B cell (primary cell): ENCODE results near the gene GAP43. TPM values are rescaled to one million over a fixed set of nuclear protein-coding genes. Genes with fewer than 3 reads are reported as not detected.

Experiments used
- ATAC-seq: fragments of 200-7000 bp; cut with Tn5 transposase; one replicate; pipeline ENCODE4 v1.10.0; 2021; ENCODE audit warnings: low read depth, mild to moderate bottlenecking, moderate number of reproducible peaks, moderate library complexity
- CTCF ChIA-PET: fragments of 350-600 bp; sonication (Branson Sonifier 250); formaldehyde crosslinking; loops from one replicate; lab custom pipeline; 2021; ENCODE audit warnings: antibody characterized with exemption, inconsistent platforms; lab: Charles Lee
- POLR2A ChIA-PET: fragments of 350-600 bp; sonication (Branson Sonifier 250); formaldehyde crosslinking; loops from one replicate; lab custom pipeline; 2021; ENCODE audit warnings: antibody characterized with exemption; lab: Charles Lee
- DNase-seq: peaks from one replicate; pipeline ENCODE4 v3.0.0; 2013
- H2AFZ ChIP-seq: 2 replicates; pipeline ENCODE4 v1.6.1; 2012; ENCODE audit warnings: mild to moderate bottlenecking, low read depth, low read length; ENCODE audit not compliant: insufficient read depth, poor library complexity, severe bottlenecking
- H3K27ac ChIP-seq, 2 donors: 1 replicate in 1 of 2; 2 replicates in 1 of 2; pipeline ENCODE4 v1.5.1; 2012 to 2013; ENCODE audit warnings: low read length in 2 of 2, mild to moderate bottlenecking in 2 of 2, moderate library complexity in 1 of 2
- H3K27me3 ChIP-seq, 4 experiments: fragments of 200-600 bp in 1 of 4; sonication (generic) in 1 of 4; replicated peaks in 1 of 4; 1 replicate in 2 of 4; 2 replicates in 2 of 4; pipeline versions ENCODE4 v1.6.1 to v1.7.0; 2013 to 2016; ENCODE audit warnings: low read length in 3 of 4, mild to moderate bottlenecking in 2 of 4, mixed read lengths in 1 of 4, moderate library complexity in 1 of 4; ENCODE audit not compliant: insufficient read depth in 4 of 4, control insufficient read depth in 3 of 4; ENCODE audit errors: control extremely low read depth in 1 of 4
- H3K36me3 ChIP-seq, 2 experiments: replicated peaks in 1 of 2; 1 replicate in 1 of 2; 2 replicates in 1 of 2; pipeline versions ENCODE4 v1.6.1 to v1.7.1; 2013; ENCODE audit warnings: low read length in 1 of 2; ENCODE audit not compliant: insufficient read depth in 2 of 2, control insufficient read depth in 1 of 2; ENCODE audit errors: control extremely low read depth in 1 of 2, extremely low read depth in 1 of 2
- H3K4me1 ChIP-seq, 2 donors: fragments of 200-600 bp in 1 of 2; sonication (generic) in 1 of 2; 1 replicate in 1 of 2; 2 replicates in 1 of 2; pipeline versions ENCODE4 v1.5.1 to v1.6.1; 2013 to 2017; ENCODE audit warnings: low read length in 2 of 2; ENCODE audit not compliant: control insufficient read depth in 2 of 2, insufficient read depth in 2 of 2
- H3K4me2 ChIP-seq: replicated peaks from 2 replicates; pipeline ENCODE3; 2012; ENCODE audit warnings: mild to moderate bottlenecking, low read depth, low read length; ENCODE audit not compliant: poor library complexity, severe bottlenecking
- H3K4me3 ChIP-seq, 5 experiments: fragments of 200-600 bp in 1 of 5; sonication (generic) in 1 of 5; 1 replicate in 3 of 5; 2 replicates in 2 of 5; pipeline versions ENCODE4 v1.5.1 to v1.7.0; 2011 to 2016; ENCODE audit warnings: low read length in 4 of 5, mild to moderate bottlenecking in 4 of 5, low read depth in 2 of 5, control low read depth in 1 of 5, moderate library complexity in 1 of 5; ENCODE audit not compliant: insufficient read depth in 1 of 5; ENCODE audit errors: control extremely low read depth in 1 of 5, extremely low read depth in 1 of 5
- H3K79me2 ChIP-seq: fragments of 200-600 bp; sonication (generic); one replicate; pipeline ENCODE4 v1.6.0; 2016; ENCODE audit warnings: low read length; ENCODE audit not compliant: control insufficient read depth, insufficient read depth
- H3K9ac ChIP-seq: fragments of 200-600 bp; sonication (generic); 2 replicates; pipeline ENCODE4 v1.6.1; 2017; ENCODE audit warnings: mild to moderate bottlenecking, low read length, moderate library complexity
- H3K9me3 ChIP-seq, 3 donors: one replicate each; pipeline versions ENCODE4 v1.6.1 to v1.7.1; 2013; ENCODE audit warnings: low read length in 2 of 3; ENCODE audit not compliant: control insufficient read depth in 2 of 3, insufficient read depth in 1 of 3; ENCODE audit errors: control extremely low read depth in 1 of 3
- H4K20me1 ChIP-seq: 2 replicates; pipeline ENCODE4 v1.6.0; 2012; ENCODE audit warnings: mild to moderate bottlenecking, low read length; ENCODE audit not compliant: insufficient read depth, control insufficient read depth, poor library complexity, severe bottlenecking
- H3K27ac Mint-ChIP-seq: one replicate; pipeline ENCODE4 v1.8.0; 2021; ENCODE audit warnings: mixed read lengths
- H3K27me3 Mint-ChIP-seq: one replicate; pipeline ENCODE4 v1.8.0; 2021; ENCODE audit warnings: mixed read lengths
- H3K4me1 Mint-ChIP-seq: one replicate; pipeline ENCODE4 v1.8.0; 2021; ENCODE audit warnings: mixed read lengths
- H3K4me3 Mint-ChIP-seq: one replicate; pipeline ENCODE4 v1.8.0; 2021; ENCODE audit warnings: mixed read lengths
- H3K9me3 Mint-ChIP-seq: one replicate; pipeline ENCODE4 v1.8.0; 2022; ENCODE audit warnings: mixed read lengths; ENCODE audit not compliant: insufficient read depth
- EZH2 ChIP-seq: IDR thresholded peaks from 2 replicates; pipeline ENCODE4 v1.6.1; 2012; ENCODE audit warnings: borderline replicate concordance, low read depth, mild to moderate bottlenecking, moderate library complexity, low read length; ENCODE audit not compliant: insufficient read depth, poor library complexity, severe bottlenecking
- WGBS: methylation state at CpG from one replicate; pipeline ENCODE4 v1.1.5; 2013; ENCODE audit warnings: missing lambda C conversion rate; ENCODE audit not compliant: insufficient coverage; 5-methylcytosine and 5-hydroxymethylcytosine counted together
- intact Hi-C: fragments of 100-400 bp; cut with micrococcal nuclease; formaldehyde crosslinking; loops from one replicate; pipeline ENCODE4 v1.10.0; 2022
- polyA plus RNA-seq: library from polyadenylated mRNA; depleted of rRNA; stranded (reverse); fragments of >200 nt; gene quantifications from 2 replicates; pipeline ENCODE4 v1.2.3, GENCODE V29; 2012
- total RNA-seq, 2 donors: library from RNA; stranded (reverse); fragments of 120-200 nt in 1 of 2; gene quantifications; 1 replicate in 1 of 2; 2 replicates in 1 of 2; pipeline versions ENCODE4 v1.2.3 to v1.2.4, GENCODE V29; 2013 to 2022
- TF ChIP-seq, protein P1 (sequence below): fragments of 200-600 bp; IDR thresholded peaks from one replicate; pipeline ENCODE4 v1.8.0; 2022; ENCODE audit warnings: antibody characterized with exemption, mild to moderate bottlenecking

The GAP43 gene
- total and polyA plus RNA-seq, 2 donors (not counting 1 experiment from before 2014, with no cell fraction given): 0.04 TPM; not detected in 1

- Histone ChIP-seq H3K4me1 (no peaks in the 10 kb centered on the region), H3K9me3 (no peaks in the 10 kb centered on the region), H3K36me3 (no peaks in the 10 kb centered on the region), H3K79me2 (no peaks in the 10 kb centered on the region), H2AFZ (no peak overlapping the region), H3K4me2 (no peak overlapping the region), H3K9ac (no peak overlapping the region), H3K27ac (no peak overlapping the region), H3K4me3 (no peak overlapping the region), H4K20me1 (no peaks in the 10 kb centered on the region), H3K27me3 (no peaks in the 10 kb centered on the region)
- WGBS: 100% methylated on average over 1 of the region's 2 CpGs
- Mint-ChIP-seq H3K27me3 (peaks cover 7% of the 10 kb centered on the region), H3K27ac (no peak overlapping the region), H3K9me3 (no peaks in the 10 kb centered on the region), H3K4me3 (no peak overlapping the region), H3K4me1 (no peaks in the 10 kb centered on the region)
- ChIA-PET POLR2A (no interaction called here), CTCF (no interaction called here)
- DNase-seq: no peak
- intact Hi-C loops: no loop called here
- ATAC-seq: no peak
- TF ChIP-seq EZH2: no peak
- TF ChIP-seq, protein P1, sequence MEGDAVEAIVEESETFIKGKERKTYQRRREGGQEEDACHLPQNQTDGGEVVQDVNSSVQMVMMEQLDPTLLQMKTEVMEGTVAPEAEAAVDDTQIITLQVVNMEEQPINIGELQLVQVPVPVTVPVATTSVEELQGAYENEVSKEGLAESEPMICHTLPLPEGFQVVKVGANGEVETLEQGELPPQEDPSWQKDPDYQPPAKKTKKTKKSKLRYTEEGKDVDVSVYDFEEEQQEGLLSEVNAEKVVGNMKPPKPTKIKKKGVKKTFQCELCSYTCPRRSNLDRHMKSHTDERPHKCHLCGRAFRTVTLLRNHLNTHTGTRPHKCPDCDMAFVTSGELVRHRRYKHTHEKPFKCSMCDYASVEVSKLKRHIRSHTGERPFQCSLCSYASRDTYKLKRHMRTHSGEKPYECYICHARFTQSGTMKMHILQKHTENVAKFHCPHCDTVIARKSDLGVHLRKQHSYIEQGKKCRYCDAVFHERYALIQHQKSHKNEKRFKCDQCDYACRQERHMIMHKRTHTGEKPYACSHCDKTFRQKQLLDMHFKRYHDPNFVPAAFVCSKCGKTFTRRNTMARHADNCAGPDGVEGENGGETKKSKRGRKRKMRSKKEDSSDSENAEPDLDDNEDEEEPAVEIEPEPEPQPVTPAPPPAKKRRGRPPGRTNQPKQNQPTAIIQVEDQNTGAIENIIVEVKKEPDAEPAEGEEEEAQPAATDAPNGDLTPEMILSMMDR: no peak
Observed at GRCh38 chr3:115615001-115615814, 8.1 kb upstream of the GAP43 start.

DNA sequence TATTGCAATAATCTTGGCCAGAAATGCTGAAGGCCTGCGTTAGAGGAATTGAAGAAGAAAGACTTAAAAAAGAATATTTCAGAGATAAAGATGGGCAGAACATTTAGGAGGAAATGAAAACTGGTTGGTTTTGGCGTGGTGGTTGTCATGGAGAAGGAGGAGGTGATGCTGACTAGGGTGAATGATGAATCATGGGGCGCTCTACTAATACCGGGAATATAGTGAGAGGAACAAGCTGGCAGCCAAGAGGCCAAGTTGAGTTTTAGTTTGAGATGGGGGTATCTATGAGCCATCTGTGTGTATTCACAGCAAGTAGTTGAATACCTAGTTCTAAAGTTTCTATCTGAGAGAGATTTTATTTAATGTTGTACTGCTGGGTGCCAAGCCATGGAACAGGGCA lies 6.8 kb upstream of the GAP43 start:
- ChIA-PET POLR2A (no interaction called here), CTCF (no interaction called here)
- H3K4me1 Mint-ChIP-seq: no peaks in the 10 kb centered on the region
- no peak overlapping the region for H3K9ac ChIP-seq
- no peaks in the 10 kb centered on the region for H3K36me3 ChIP-seq
- H3K4me2 ChIP-seq: no peak overlapping the region
- no peak overlapping the region for H2AFZ ChIP-seq
- no peaks in the 10 kb centered on the region for H3K9me3 Mint-ChIP-seq
- H3K79me2 ChIP-seq: no peaks in the 10 kb centered on the region
- no peak for DNase-seq
- TF ChIP-seq, protein P1: no peak
- TF ChIP-seq EZH2: no peak
- intact Hi-C loops: no loop called here
- 75% methylated on average over 4 of the region's 4 CpGs for WGBS
- no peaks in the 10 kb centered on the region for H3K27me3 ChIP-seq
- no peaks in the 10 kb centered on the region for H3K4me1 ChIP-seq
- no peak overlapping the region for H3K4me3 ChIP-seq
- H3K9me3 ChIP-seq: no peaks in the 10 kb centered on the region
- no peak overlapping the region for H3K27ac Mint-ChIP-seq
- peaks cover 4% of the 10 kb centered on the region for H3K27me3 Mint-ChIP-seq
- H3K27ac ChIP-seq: no peak overlapping the region
- H3K4me3 Mint-ChIP-seq: no peak overlapping the region
- H4K20me1 ChIP-seq: no peaks in the 10 kb centered on the region
- no peak for ATAC-seq
